Putamen (tissue), 1 donor: ENCODE results near the gene LBR.
A peak's percentile ranks its signal among the peaks of the same experiment; 100 is the strongest.

Experiments
- DNase-seq: peaks from one replicate; pipeline ENCODE4 v3.0.0-alpha.2; 2016; ENCODE audit warnings: low spot score

Gene LBR

DNA sequence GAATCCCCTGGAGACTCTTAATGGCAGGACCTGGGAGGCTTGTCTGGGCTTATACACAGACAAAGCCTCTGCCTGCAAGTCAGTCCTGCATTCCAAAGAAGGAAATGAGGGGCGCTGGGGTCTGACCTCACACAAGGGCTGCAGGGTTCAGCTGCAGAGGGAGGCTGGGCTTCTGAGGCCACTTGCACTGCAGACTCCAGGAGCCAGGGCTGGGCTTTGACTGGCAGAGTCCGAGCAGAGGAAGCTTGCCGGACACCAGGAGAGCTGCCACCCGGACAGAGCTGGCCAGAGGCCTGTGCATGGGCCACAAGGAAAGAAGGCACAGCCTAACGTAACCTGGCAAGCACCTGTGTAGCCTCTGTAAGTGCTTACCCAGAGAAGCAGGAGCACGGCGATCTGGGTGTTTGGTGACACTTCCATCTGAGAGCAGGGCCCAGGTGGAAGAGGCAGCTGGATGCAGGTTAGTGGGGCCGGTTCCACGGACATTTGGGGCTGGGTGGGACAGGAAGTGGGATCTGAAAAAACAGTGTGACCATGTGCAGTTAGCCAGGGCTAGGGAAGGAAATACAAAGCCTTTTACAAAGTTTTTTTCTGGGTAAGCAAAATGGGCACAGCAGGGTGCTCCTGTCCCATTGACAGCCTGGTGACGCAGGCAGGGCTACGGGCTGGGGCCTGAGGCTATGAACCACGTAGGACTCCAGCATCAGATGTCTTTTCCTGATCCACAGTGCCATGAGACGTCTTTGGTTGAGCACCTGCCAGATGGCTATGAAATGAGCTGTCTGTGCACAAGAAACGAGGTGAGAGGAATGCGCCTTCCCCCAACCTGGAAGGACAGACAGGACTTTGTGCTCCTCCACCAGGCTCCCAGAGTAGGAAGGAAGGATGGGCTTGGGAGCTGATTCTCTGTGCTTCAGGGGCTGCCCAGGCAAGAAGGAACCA, 37.3 kb upstream of the LBR start:
- DNase-seq, result no peak

DNA sequence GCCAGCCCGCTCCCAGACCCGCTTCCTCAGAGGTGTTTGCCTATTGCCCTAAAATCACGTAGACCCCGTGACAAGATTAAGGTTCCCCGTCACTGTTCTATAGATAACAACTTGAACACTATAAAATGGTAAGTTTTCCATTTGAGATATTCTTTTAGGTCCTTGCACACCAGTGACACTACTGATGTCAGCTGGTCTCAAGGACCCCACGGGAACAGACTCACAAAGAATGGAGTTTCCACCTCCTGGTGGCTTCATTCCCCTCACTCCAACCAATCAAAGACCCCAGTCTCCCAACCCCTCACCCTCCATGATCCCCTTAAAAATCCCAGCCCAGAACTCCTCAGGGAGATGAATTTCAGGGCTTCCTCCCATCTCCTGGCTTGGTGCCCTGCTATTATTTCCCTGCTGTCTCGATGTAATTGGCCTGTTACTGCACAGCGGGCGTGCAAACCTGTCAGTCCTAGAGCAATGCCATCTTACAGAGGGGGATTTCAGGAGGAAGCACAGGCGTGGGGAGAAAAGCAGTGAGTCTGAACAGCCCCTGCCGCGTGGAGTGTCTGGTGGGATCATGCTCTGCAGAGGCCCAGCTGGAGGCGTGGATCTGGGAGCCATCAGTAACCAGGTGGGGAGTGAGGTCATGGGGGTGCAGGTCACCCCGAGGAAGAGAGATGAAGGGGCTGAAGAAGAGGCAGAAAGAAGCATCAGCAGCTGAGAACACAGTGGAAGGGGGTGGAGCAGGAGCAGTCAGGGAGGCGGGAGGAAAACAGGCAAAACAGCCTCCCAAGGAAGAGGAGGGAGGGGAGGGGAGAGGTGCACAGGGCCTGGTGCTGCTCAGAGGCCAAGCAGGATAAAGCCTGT, 35.1 kb upstream of the LBR start:
- no peak for DNase-seq

- no peak for DNase-seq
These were observed 34.5 kb upstream of the LBR start for GRCh38 chr1:225462429-225462713.

DNA sequence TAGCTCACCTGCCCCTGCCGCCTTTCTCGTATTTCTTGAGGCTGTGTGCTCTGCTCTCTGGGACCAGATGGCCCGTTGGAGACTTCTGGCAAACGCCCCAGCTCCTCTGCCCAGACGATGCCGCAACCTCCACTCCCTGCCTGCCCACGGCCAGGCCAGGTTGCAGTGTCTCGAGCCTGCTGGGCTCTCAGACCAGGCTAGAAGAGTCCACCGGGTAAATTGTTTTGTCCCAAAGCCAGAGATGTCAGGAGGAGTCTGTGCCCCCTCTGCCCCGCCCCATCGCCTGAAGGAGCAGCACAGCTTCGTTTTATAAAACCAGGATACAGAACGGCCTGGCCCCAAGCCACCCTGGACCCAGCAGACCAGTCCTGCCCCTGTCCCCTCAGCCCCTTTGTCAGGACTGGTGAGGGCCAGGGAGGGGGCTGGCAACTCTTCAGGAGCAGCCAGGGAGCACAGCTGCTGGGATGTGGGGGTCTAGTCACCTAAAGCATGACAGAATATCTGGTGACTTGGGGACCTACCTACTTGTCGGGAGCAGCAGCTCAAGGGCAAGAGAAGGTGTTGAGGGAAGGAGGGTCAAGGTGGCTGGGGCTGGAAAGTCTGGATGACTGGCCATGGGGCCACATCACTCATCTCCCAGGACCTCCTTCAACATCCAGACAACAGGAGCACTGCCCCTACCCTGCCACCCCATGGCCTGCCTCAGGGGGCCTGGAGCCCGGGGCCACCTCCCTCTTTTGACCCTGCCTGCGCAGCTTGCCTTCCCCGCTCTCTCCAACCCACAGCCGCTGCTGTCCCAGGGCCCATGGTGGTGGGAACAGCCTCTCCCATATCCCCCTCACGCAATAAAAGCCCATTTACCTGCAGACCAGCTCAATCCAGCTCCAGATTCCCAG, 33.9 kb upstream of the LBR start:
- DNase-seq, result no peak

GRCh38 chr1:225460737-225461532, 33.1 kb upstream of the LBR start:
- DNase-seq, result no peak

- DNase-seq, result no peak
These were observed 32.3 kb upstream of the LBR start for GRCh38 chr1:225460021-225460736.

GRCh38 chr1:225458222-225458631, 30.4 kb upstream of the LBR start:
- DNase-seq, result no peak

- DNase-seq, result no peak
These were observed 26.9 kb upstream of the LBR start for GRCh38 chr1:225454733-225455132.

DNA sequence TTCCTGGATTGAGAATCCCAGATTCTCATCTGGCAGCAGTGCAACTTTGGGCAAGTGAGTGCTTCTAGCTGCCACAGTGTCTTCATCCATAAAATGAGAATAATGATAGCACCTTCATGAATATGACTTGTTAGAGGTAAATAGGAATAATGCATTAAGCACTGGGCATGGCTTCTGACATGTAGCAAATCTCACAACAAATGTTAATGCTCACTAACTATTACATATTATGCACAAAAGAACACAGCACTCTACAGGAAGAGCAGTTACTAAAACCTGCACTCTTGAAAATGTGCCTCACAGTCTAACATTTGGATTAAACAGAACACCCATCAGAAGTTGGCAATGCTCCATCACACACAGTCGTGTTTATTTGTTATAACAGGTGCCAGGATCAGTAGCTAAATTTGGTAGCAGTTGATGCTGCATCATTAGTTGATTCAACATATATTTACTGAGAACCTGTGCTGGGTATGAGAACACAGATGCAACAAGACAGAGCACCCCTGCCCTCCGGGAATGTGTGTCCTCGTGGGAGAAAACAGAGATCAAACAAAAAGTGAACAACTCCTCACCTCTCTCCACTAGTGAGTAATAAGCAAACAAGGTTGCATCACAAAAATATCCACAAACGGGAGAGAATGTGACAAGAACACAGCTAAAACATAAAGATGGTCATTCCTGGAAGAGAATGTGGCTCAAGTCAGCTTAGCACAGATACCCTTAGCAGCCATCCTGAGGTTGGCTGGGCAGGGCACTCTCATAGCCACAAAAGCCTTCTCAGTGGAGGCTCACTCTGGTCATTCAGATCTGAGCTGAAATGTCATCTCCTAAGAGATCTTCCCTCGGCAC, 26.2 kb upstream of the LBR start:
- DNase-seq, result no peak

DNA sequence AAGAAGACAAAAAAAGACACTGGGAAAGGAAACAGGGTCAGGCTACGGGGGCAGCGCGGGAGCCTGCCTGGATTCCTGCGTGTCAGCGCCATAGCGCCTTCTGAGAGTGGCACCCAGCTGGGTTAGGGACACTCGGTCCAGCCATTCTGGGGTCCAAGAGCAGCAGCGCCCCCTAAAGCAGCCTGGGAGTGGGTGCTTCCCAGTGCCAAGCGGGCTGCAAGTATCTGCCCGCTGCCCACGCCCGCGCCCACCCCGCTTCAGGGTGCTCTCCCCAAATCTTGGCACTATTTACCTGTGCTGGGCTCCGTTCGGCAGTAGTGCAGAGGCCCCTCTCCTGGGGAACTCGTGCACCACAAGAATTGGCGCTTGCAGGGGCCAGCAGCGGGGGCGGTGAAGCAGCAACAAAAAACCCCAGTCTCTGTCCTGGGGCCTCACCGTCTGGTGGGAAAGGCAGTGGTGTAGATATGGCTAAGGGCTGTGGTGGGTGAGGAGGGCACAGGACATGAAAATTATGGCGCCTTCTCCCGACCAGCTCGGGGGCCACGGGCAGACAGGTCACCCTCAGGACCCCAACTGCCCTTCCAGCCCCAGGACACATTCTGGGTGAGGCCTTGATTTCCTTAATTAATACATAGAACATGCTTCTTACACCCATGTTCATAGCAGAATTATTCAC, 24.1 kb upstream of the LBR start:
- no peak for DNase-seq

DNA sequence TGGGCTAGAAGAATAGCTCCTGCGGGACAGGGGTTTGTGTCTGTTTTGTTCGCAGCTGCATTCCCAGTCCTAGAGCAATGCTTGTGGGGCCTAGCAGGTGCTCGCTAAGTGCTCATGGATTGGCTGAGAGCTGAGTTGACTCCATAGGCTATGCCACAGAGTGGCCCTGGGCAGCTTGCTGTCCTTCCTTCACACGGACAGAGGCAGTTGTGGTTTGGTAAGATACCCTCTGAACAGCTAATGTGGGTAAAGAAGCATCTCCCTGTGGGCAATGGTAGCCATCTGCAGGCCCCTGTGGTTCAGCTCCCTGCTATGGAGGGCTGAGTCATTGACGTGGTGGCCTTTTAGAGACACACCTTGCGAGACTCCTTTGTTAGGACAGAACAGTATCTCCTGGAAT, 23.5 kb upstream of the LBR start:
- DNase-seq, result no peak

DNA sequence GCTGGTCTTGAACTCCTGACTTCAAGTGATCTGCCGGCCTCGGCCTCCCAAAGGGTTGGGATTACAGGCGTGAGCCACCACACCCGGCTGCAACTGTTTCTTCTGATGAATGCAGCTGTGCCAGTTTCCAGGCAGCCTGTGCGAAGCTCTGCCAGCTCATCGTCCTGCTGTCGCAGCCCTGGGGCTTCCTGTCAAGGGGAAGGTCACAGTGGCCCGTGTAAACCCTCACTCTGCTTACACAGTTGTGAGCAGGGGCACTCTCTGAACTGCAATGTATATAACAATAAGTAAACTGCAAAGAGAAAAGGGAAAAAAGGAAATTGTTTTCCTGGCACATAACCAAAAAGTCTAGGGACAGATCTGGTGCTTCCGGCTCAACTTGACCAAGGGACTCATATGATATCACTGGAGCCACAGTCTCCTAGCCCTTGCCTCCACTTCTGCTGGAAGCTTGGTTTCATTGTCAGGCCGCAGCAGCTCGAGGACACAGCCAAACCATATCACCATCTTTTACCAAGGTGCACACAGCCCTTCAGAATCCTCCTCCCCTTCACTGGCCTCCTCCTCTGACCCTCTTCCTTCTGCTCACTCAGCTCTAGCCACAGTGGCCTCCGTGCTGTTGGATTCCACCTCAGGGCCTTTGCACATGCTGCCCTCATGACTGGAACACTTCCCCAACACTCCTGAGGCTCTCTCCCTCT, 22.8 kb upstream of the LBR start:
- no peak for DNase-seq

- no peak for DNase-seq
These were observed 21.9 kb upstream of the LBR start for GRCh38 chr1:225449774-225450173.

- DNase-seq, result no peak
These were observed 21.4 kb upstream of the LBR start for GRCh38 chr1:225449261-225449660.

DNA sequence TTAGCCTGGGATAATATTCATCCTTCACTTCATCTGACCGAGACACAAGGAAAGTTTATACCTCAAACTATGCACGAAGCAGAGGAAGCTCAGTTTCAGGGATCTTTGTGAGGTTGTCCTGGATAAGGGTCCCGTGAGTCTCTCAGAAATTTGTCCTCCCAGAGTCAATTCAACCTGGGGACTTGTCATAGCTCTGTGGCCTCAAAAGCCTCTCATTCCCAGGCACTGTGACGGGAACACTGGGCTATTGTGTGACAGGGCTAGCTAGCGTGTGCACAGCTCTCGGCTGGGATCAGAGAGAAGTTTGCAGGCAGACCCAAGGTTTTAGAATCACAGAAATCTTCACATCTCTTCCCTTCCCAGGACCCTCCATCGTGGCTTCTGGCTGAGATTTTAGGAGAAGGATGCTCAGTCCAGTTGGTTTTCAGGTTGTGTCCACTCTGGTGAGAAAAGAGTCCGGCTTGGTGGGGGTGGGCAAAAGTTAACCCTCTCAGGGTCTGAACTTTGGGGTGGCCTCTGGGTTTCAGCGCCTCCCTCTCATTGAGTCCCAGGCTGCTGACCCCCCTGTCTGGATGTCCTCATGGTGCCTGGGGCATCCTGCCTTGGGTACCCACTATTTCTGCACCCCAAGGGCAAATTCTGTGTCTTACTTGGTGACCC, 20.4 kb upstream of the LBR start:
- DNase-seq, result peak; percentile 69

- peak; percentile 58 for DNase-seq
These were observed 19.8 kb upstream of the LBR start for GRCh38 chr1:225447650-225448089.

DNA sequence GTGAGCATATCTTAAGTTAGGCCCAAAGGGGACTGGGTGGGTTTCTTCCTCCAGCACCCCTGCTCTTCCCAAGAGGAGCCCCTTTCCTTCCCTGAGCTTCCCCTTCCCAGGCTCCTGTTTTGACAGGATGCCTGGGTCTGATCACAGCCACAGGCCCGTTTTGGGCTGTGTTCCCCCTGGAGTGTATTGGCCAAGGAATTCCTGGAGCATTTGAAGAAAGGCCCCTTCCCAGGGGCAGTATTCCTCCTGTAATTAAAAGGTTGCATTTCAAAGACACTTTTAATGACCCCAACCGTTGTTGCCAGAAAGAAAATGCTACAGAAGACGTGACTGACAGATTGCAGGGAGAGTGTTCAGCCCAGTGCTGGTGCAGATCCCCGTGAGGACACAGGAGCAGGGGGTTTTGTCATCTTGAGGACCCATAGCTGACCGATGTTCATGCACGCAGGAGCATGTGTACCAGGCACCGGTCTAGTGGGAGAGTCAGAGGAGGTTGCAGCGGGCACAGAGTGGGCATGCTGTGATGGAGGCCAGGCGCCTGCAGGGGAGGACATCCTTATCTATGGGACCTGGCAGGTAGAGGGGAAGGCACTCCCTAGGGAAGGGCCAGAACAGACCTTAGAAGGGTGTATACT, 19.3 kb upstream of the LBR start:
- no peak for DNase-seq

DNA sequence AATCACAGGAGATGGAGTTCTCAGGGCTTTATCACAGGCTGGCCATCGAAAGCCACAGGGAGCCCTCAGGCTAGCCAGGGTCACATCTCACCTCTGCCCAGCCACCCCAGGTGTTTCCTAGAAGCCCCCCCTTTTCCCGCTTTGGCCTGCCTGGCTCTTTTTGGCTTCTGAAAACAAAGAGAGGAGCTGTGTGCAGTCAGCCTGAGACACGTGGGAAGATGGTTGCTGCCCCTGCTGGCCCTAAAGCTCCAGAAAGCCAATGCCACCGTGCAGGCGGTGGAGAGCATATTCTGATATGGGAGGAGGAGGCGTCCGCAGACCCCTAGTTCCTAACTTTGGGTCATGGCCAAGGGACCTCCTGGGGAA, 18.7 kb upstream of the LBR start:
- no peak for DNase-seq
